A549 (cell line): ENCODE results near the gene UBAC1.

Source experiments
- EP300 ChIP-seq, 2 experiments: fragments of >200 bp; sonication (Bioruptor Twin); formaldehyde crosslinking; IDR thresholded peaks; 2 replicates in 1 of 2; 3 replicates in 1 of 2; pipeline ENCODE4 v1.6.1; 2016 to 2017
- ESRRA ChIP-seq: fragments of 150-350 bp; IDR thresholded peaks from 2 replicates; pipeline ENCODE4 v1.6.1; 2014; ENCODE audit warnings: mild to moderate bottlenecking, low read length, borderline replicate concordance
- JUN ChIP-seq, 2 experiments: fragments of >200 bp; sonication (Bioruptor Twin); formaldehyde crosslinking; IDR thresholded peaks; 2 replicates in 1 of 2; 3 replicates in 1 of 2; pipeline ENCODE4 v1.6.1; 2016 to 2017
- KDM1A ChIP-seq: fragments of 200-600 bp; sonication (generic); IDR thresholded peaks from 2 replicates; pipeline ENCODE4 v1.6.1; 2016; ENCODE audit warnings: low read depth, mild to moderate bottlenecking
- PBX3 ChIP-seq: IDR thresholded peaks from 2 replicates; pipeline ENCODE4 v1.6.1; 2012
- POLR2A ChIP-seq: IDR thresholded peaks from 2 replicates; pipeline ENCODE4 v1.6.1; 2012; ENCODE audit warnings: mild to moderate bottlenecking, low read length
- ZC3H11A ChIP-seq: fragments of 450-650 bp; IDR thresholded peaks from 2 replicates; pipeline ENCODE4 v1.6.1; 2014; ENCODE audit warnings: antibody characterized with exemption, mild to moderate bottlenecking
- ZFP36 ChIP-seq: fragments of 450-650 bp; IDR thresholded peaks from 2 replicates; pipeline ENCODE4 v1.6.1; 2014; ENCODE audit warnings: borderline replicate concordance; ENCODE audit not compliant: partially characterized antibody
- TF ChIP-seq, protein P1 (sequence below): fragments of >200 bp; sonication (Bioruptor Twin); formaldehyde crosslinking; IDR thresholded peaks from 3 replicates; pipeline ENCODE4 v1.5.1; 2016

DNA sequence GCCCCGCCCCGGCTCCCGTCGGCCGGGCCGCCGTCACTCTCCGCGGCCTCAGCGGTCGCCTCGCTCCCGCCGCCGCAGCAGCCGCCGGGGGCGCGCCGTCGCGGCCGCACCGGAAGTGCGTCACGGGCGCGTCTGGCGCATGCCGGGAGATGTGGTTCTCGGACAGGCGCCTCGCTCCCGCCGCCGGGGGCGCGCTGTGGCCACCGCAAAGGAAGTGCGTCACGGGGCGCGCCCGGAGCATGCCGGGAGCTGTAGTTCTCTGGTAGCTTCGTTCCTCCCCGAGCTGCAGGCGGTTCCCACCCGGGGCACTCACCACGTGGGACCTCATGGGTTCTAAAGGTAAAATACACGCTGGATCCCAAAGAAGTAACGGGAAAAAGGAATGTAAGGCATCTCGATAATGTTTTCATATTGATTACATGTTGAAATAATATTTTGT is at the start of gene UBAC1:
- TF ChIP-seq POLR2A (peak; percentile 30; the same call in 1 of the 2 replicates), KDM1A (no peak), PBX3 (no peak), JUN (IDR thresholded peaks at IDR 0.05) (peak; percentile 24 to 69; a peak in 4 of 5 replicates), ESRRA (no peak), ZC3H11A (no peak), EP300 (IDR thresholded peaks at IDR 0.05) (no peak), ZFP36 (no peak)
- TF ChIP-seq, protein P1, sequence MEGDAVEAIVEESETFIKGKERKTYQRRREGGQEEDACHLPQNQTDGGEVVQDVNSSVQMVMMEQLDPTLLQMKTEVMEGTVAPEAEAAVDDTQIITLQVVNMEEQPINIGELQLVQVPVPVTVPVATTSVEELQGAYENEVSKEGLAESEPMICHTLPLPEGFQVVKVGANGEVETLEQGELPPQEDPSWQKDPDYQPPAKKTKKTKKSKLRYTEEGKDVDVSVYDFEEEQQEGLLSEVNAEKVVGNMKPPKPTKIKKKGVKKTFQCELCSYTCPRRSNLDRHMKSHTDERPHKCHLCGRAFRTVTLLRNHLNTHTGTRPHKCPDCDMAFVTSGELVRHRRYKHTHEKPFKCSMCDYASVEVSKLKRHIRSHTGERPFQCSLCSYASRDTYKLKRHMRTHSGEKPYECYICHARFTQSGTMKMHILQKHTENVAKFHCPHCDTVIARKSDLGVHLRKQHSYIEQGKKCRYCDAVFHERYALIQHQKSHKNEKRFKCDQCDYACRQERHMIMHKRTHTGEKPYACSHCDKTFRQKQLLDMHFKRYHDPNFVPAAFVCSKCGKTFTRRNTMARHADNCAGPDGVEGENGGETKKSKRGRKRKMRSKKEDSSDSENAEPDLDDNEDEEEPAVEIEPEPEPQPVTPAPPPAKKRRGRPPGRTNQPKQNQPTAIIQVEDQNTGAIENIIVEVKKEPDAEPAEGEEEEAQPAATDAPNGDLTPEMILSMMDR: peak; percentile 29
